Loucy (cell line): Measurements from ENCODE around the gene SHC3.

Experiments
- H2AFZ ChIP-seq: fragments of 200-600 bp; sonication (generic); 2 replicates; pipeline ENCODE4 v1.6.0; 2016; ENCODE audit warnings: antibody characterized with exemption, mild to moderate bottlenecking, low read length, moderate library complexity
- H3F3A ChIP-seq: fragments of 200-600 bp; 2 replicates; pipeline ENCODE4 v1.6.0; 2016; ENCODE audit warnings: antibody characterized with exemption, low read depth, mild to moderate bottlenecking
- H3K27me3 ChIP-seq: fragments of 200-600 bp; sonication (generic); 2 replicates; pipeline ENCODE4 v1.6.1; 2014; ENCODE audit warnings: low read length, mild to moderate bottlenecking; ENCODE audit not compliant: insufficient read depth, poor library complexity, severe bottlenecking
- H3K36me3 ChIP-seq: fragments of 200-600 bp; sonication (generic); 2 replicates; pipeline ENCODE4 v1.6.1; 2016; ENCODE audit warnings: low read length; ENCODE audit not compliant: insufficient read depth
- H3K4me1 ChIP-seq: fragments of 200-600 bp; sonication (generic); 2 replicates; pipeline ENCODE4 v1.5.1; 2014; ENCODE audit warnings: low read length, mild to moderate bottlenecking; ENCODE audit not compliant: insufficient read depth, poor library complexity, severe bottlenecking
- H3K4me2 ChIP-seq: fragments of 200-600 bp; sonication (generic); 2 replicates; pipeline ENCODE4 v1.6.0; 2014; ENCODE audit warnings: antibody characterized with exemption, low read length, low read depth, mild to moderate bottlenecking; ENCODE audit not compliant: poor library complexity, severe bottlenecking
- H3K4me3 ChIP-seq: fragments of 200-600 bp; sonication (generic); 2 replicates; pipeline ENCODE4 v1.5.1; 2014; ENCODE audit warnings: low read length, mild to moderate bottlenecking, mixed read lengths; ENCODE audit not compliant: poor library complexity, severe bottlenecking
- H3K79me2 ChIP-seq: fragments of 200-600 bp; sonication (generic); 2 replicates; pipeline ENCODE4 v1.6.1; 2014; ENCODE audit warnings: low read length; ENCODE audit not compliant: insufficient read depth
- H3K9ac ChIP-seq: fragments of 200-600 bp; sonication (generic); 2 replicates; pipeline ENCODE4 v1.6.0; 2014; ENCODE audit warnings: mild to moderate bottlenecking, low read depth, low read length, moderate library complexity; ENCODE audit not compliant: poor library complexity, severe bottlenecking
- H3K9me2 ChIP-seq: fragments of 200-600 bp; sonication (generic); replicated peaks from 2 replicates; pipeline ENCODE4 v1.6.1; 2016; ENCODE audit warnings: low read depth, low read length, mixed read lengths
- H3K9me3 ChIP-seq: fragments of 200-600 bp; sonication (generic); 2 replicates; pipeline ENCODE4 v1.6.1; 2014; ENCODE audit warnings: mild to moderate bottlenecking, antibody characterized with exemption, low read length, low read depth; ENCODE audit not compliant: insufficient read depth
- H4K20me1 ChIP-seq: fragments of 200-600 bp; sonication (generic); 2 replicates; pipeline ENCODE4 v1.6.0; 2014; ENCODE audit warnings: antibody characterized with exemption, low read length, mild to moderate bottlenecking; ENCODE audit not compliant: insufficient read depth, poor library complexity, severe bottlenecking
- CTCF ChIP-seq: fragments of 200-600 bp; sonication (generic); conservative IDR thresholded peaks from 2 replicates; pipeline ENCODE4 v1.5.1; 2014; ENCODE audit warnings: mild to moderate bottlenecking, antibody characterized with exemption, low read length
- EZH2phosphoT487 ChIP-seq: fragments of 200-600 bp; IDR thresholded peaks from 2 replicates; pipeline ENCODE4 v1.6.1; 2018; ENCODE audit warnings: antibody characterized with exemption, mild to moderate bottlenecking, moderate library complexity, borderline replicate concordance

The SHC3 gene

GRCh38 chr9:88966894-88967676, 211.5 kb downstream of the SHC3 start:
- Histone ChIP-seq H3K4me2 (no peak overlapping the region), H3K9me2 (no peaks in the 10 kb centered on the region), H3F3A (no peaks in the 10 kb centered on the region), H3K9me3 (no peaks in the 10 kb centered on the region), H3K27me3 (no peaks in the 10 kb centered on the region), H3K79me2 (no peaks in the 10 kb centered on the region), H3K36me3 (no peaks in the 10 kb centered on the region), H4K20me1 (no peaks in the 10 kb centered on the region), H2AFZ (no peak overlapping the region), H3K4me3 (no peak overlapping the region), H3K4me1 (no peaks in the 10 kb centered on the region), H3K9ac (no peak overlapping the region)
- no peak for TF ChIP-seq EZH2phosphoT487
- TF ChIP-seq CTCF = no peak

DNA sequence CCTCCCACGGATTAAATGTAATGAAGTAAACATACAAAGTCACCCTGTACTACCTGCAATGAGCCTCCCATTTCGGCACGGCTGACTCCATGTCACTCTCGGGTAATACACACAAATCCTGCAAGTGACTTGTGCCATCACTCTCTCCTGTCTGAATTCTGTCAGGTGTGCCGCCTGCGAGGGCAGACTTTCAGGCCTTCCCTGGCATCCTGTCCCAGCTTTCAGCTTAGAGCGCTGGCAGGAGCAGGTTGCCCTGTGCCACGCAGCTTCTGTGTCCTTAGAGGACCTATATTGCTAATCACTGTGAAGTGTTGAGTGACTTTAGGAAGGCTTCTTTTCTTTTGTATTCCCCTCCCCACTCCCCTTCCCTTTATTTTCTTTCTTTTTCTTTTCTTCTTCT, 213.1 kb downstream of the SHC3 start:
- Histone ChIP-seq H3K9me2 (no peaks in the 10 kb centered on the region), H4K20me1 (no peaks in the 10 kb centered on the region), H3K4me2 (no peak overlapping the region), H3K9me3 (no peaks in the 10 kb centered on the region), H2AFZ (no peak overlapping the region), H3K36me3 (no peaks in the 10 kb centered on the region), H3F3A (no peaks in the 10 kb centered on the region), H3K9ac (no peak overlapping the region), H3K4me1 (no peaks in the 10 kb centered on the region), H3K27me3 (no peaks in the 10 kb centered on the region), H3K4me3 (no peak overlapping the region), H3K79me2 (no peaks in the 10 kb centered on the region)
- no peak for TF ChIP-seq CTCF
- no peak for TF ChIP-seq EZH2phosphoT487

- Histone ChIP-seq H4K20me1 (no peaks in the 10 kb centered on the region), H3K4me1 (peaks cover 14% of the 10 kb centered on the region), H3K36me3 (no peaks in the 10 kb centered on the region), H3K9me3 (no peaks in the 10 kb centered on the region), H3F3A (no peaks in the 10 kb centered on the region), H3K27me3 (no peaks in the 10 kb centered on the region), H3K9me2 (no peaks in the 10 kb centered on the region), H3K9ac (no peak overlapping the region), H2AFZ (no peak overlapping the region), H3K4me3 (no peak overlapping the region), H3K4me2 (no peak overlapping the region), H3K79me2 (no peaks in the 10 kb centered on the region)
- TF ChIP-seq CTCF (no peak), EZH2phosphoT487 (no peak)
Observed at GRCh38 chr9:88960632-88961031, 218.0 kb downstream of the SHC3 start.
